A673 (cell line): ENCODE results near the gene ZBP1.

ENCODE experiments used
- EZH2 ChIP-seq: fragments of 200-600 bp; sonication (generic); IDR thresholded peaks from 2 replicates; pipeline ENCODE4 v1.6.1; 2017; ENCODE audit warnings: borderline replicate concordance, low read depth, mild to moderate bottlenecking, mixed read lengths, antibody characterized with exemption, low read length; ENCODE audit not compliant: poor library complexity, severe bottlenecking
- TF ChIP-seq, protein P1 (sequence below): fragments of 300-800, 200-600 bp; sonication (generic); conservative IDR thresholded peaks from 2 replicates; pipeline ENCODE4 v1.5.1; 2017; ENCODE audit warnings: low read depth, mild to moderate bottlenecking, antibody characterized with exemption, low read length, moderate library complexity, mixed read lengths

DNA sequence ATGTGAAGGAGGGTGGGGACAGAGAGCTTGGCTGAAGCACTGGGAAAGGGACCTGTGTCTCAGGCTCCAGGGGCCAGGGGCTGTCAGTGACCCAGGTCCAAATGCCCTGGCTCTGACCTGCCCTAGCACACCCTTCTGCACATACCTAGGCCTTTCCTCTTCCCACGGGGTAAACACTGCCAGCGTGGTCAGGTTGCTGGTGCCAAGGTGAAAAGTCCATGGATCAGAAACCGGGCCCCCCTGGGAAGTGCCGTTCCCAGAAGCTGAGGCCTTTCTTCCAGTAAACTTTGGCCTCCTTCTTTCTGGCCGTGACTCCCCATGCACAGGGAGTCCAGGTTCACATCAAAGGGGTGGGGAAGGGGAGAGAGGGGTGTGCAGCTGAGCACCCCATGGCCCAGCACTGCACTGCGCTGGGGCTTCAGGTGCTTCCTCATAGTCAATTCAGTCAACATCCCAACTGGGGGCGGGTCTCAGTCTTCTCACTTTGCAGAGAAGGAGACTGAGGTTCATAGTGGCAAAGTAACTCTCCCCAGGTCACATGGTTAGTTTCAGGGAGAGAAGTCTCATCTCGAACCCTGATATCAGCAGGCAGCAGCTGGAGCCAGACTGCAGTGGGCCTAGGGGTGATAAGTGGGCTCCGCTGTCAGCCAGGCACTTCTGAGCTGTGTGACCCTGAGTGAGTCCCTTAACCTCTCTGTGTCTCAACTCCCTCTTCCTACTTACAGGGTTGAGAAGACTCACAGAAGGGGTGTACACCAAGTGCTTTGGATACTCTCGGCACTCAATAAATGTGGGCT, 42.3 kb downstream of the ZBP1 start:
- TF ChIP-seq, protein P1, sequence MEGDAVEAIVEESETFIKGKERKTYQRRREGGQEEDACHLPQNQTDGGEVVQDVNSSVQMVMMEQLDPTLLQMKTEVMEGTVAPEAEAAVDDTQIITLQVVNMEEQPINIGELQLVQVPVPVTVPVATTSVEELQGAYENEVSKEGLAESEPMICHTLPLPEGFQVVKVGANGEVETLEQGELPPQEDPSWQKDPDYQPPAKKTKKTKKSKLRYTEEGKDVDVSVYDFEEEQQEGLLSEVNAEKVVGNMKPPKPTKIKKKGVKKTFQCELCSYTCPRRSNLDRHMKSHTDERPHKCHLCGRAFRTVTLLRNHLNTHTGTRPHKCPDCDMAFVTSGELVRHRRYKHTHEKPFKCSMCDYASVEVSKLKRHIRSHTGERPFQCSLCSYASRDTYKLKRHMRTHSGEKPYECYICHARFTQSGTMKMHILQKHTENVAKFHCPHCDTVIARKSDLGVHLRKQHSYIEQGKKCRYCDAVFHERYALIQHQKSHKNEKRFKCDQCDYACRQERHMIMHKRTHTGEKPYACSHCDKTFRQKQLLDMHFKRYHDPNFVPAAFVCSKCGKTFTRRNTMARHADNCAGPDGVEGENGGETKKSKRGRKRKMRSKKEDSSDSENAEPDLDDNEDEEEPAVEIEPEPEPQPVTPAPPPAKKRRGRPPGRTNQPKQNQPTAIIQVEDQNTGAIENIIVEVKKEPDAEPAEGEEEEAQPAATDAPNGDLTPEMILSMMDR = no peak
- TF ChIP-seq EZH2 = no peak
